Upper lobe of left lung (tissue), 4 donors: ENCODE measurements around the gene NHLRC2.

Experiments used
- POLR2A ChIP-seq, 4 donors: fragments of 450-650 bp; IDR thresholded peaks; one replicate each; pipeline ENCODE4 v1.5.1; 2016 to 2017; ENCODE audit warnings: antibody characterized with exemption in 4 of 4, mild to moderate bottlenecking in 2 of 4
- POLR2AphosphoS5 ChIP-seq, 2 donors: sonication (generic); formaldehyde crosslinking; IDR thresholded peaks; one replicate each; pipeline ENCODE4 v1.5.1; 2017; ENCODE audit warnings: antibody characterized with exemption in 2 of 2
- TF ChIP-seq, protein P1 (sequence below), 6 experiments: fragments of 450-650 bp in 4 of 6; fragments of 200-600 bp in 2 of 6; sonication (generic) in 2 of 6; IDR thresholded peaks; one replicate each; pipeline ENCODE4 v1.5.1; 2016 to 2019; ENCODE audit warnings: antibody characterized with exemption in 6 of 6

DNA sequence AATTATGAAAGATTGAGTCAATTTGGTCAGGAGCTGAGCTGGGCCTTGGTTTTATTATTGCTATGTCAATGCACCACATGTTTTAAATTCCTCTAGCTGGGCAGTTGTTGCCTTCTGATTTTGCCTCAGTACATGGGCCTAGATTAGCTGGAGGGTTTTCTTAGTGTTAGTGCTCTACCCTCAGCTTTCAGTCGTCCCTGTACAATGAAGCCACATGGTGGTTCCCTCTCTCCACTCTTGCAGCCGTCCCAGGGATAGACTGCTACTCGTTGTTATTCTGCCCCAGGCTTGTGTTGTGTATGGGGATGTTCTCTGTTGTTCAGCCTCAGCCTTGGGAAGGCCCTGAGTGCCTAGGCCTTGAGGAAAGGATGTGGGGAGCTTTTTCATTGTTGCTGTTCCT, 37.0 kb downstream of the NHLRC2 start:
- TF ChIP-seq, protein P1, sequence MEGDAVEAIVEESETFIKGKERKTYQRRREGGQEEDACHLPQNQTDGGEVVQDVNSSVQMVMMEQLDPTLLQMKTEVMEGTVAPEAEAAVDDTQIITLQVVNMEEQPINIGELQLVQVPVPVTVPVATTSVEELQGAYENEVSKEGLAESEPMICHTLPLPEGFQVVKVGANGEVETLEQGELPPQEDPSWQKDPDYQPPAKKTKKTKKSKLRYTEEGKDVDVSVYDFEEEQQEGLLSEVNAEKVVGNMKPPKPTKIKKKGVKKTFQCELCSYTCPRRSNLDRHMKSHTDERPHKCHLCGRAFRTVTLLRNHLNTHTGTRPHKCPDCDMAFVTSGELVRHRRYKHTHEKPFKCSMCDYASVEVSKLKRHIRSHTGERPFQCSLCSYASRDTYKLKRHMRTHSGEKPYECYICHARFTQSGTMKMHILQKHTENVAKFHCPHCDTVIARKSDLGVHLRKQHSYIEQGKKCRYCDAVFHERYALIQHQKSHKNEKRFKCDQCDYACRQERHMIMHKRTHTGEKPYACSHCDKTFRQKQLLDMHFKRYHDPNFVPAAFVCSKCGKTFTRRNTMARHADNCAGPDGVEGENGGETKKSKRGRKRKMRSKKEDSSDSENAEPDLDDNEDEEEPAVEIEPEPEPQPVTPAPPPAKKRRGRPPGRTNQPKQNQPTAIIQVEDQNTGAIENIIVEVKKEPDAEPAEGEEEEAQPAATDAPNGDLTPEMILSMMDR (IDR thresholded peaks at IDR 0.05): no peak
- TF ChIP-seq POLR2AphosphoS5 (IDR thresholded peaks at IDR 0.05) (no peak), POLR2A (IDR thresholded peaks at IDR 0.05) (no peak)
